Left colon (tissue), 2 donors: ENCODE measurements around the gene PIP5K1A. TPM values are rescaled to one million over a fixed set of nuclear protein-coding genes. Genes with fewer than 3 reads are reported as not detected.
"Not testable (repeated sequence)": the region's sequence is repeated elsewhere in the genome, so short reads cannot be mapped to it uniquely, and the experiment has no call there.

ENCODE experiments used
- ATAC-seq: fragments of 200-7000 bp; cut with Tn5 transposase; one replicate; pipeline ENCODE4 v1.9.1; 2020; ENCODE audit warnings: mild to moderate bottlenecking, moderate library complexity
- DNase-seq, 2 donors: peaks; one replicate each; pipeline ENCODE4 v3.0.0-alpha.2; 2020
- intact Hi-C, 2 donors: fragments of 100-400 bp; cut with DNase I in 1 of 2; cut with micrococcal nuclease in 1 of 2; formaldehyde crosslinking; loops; one replicate each; pipeline versions ENCODE4 v1.11.2 to v1.14.0; 2022; cut with DNase I, micrococcal nuclease
- total RNA-seq, 2 donors: library from RNA; stranded (reverse); fragmentation: NEBNext Ultra II Directional; extraction: Animal tissue kit (Norgen Biotek cat#: 25700); gene quantifications; one replicate each; pipeline ENCODE4 v1.2.1, GENCODE V29; 2021
- donor health status: DM: no; HTN: no; CAD: no.
- donor health status: DM: yes; HTN: yes; CAD: no.

PIP5K1A gene
- total RNA-seq, 2 donors from 2014 or later, result 36.2 to 49.3 TPM

GRCh38 chr1:151238467-151238739, 40.1 kb downstream of the PIP5K1A start:
- intact Hi-C loops, result no loop called here
- DNase-seq (no peak), ATAC-seq (no peak)

- intact Hi-C loops, result no loop called here
- no peak for ATAC-seq
- DNase-seq, result no peak
Measured at GRCh38 chr1:151242442-151242841, 44.1 kb downstream of the PIP5K1A start.

GRCh38 chr1:151243683-151244216, 45.4 kb downstream of the PIP5K1A start:
- intact Hi-C loops, result no loop called here
- DNase-seq (no peak), ATAC-seq (no peak)

- DNase-seq (no peak), ATAC-seq (no peak)
- intact Hi-C loops, result no loop called here
Measured at GRCh38 chr1:151246786-151247185, 48.4 kb downstream of the PIP5K1A start.

GRCh38 chr1:151251656-151252470, 53.5 kb downstream of the PIP5K1A start:
- intact Hi-C loops, result loop anchor here in 1 of 2 donors (5.0 kb wide), 1 partner anchor 55 kb away; the partner anchor contains the start of gene PIP5K1A
- peak; percentile 44 to 83 for DNase-seq
- ATAC-seq, result peak; percentile 54

GRCh38 chr1:151254217-151255213, 56.2 kb downstream of the PIP5K1A start, which contains the start of gene PSMD4:
Gene PSMD4, plus strand, starts transcription at chr1:151254734. Its CDS starts 49 bp downstream, at chr1:151254783.
- ATAC-seq (peak; percentile 99), DNase-seq (peak; percentile 93 to 96)
- intact Hi-C loops, result loop anchor here in 1 of 2 donors (5.0 kb wide), 1 partner anchor 57 kb away; the partner anchor contains the start of gene PIP5K1A

- ATAC-seq, result no peak
- DNase-seq, result no peak
- intact Hi-C loops, result no loop called here
Measured at GRCh38 chr1:151255381-151255780, 57.0 kb downstream of the PIP5K1A start.

- ATAC-seq (no peak), DNase-seq (no peak)
- intact Hi-C loops, result no loop called here
Measured at GRCh38 chr1:151259351-151259750, 61.0 kb downstream of the PIP5K1A start.

- ATAC-seq, result peak; percentile 36
- intact Hi-C loops, result no loop called here
- DNase-seq, result no peak
Measured at GRCh38 chr1:151265446-151266236, 67.3 kb downstream of the PIP5K1A start.

GRCh38 chr1:151266315-151266714, 68.0 kb downstream of the PIP5K1A start:
- intact Hi-C loops, result no loop called here
- ATAC-seq (no peak), DNase-seq (no peak)

- intact Hi-C loops, result no loop called here
- ATAC-seq (no peak), DNase-seq (no peak)
Measured at GRCh38 chr1:151266821-151267220, 68.5 kb downstream of the PIP5K1A start.

GRCh38 chr1:151267760-151268159, 69.4 kb downstream of the PIP5K1A start:
- intact Hi-C loops, result no loop called here
- ATAC-seq (no peak), DNase-seq (no peak)

- ATAC-seq (no peak), DNase-seq (no peak)
- intact Hi-C loops, result no loop called here
Measured at GRCh38 chr1:151273924-151274466, 75.6 kb downstream of the PIP5K1A start.

- DNase-seq, ATAC-seq, intact Hi-C loops: not testable (repeated sequence)
Measured at GRCh38 chr1:151275341-151275740, 77.0 kb downstream of the PIP5K1A start.

GRCh38 chr1:151277249-151277648, 78.9 kb downstream of the PIP5K1A start:
- intact Hi-C loops, result no loop called here
- ATAC-seq, result no peak
- no peak for DNase-seq

GRCh38 chr1:151281225-151281968, 83.0 kb downstream of the PIP5K1A start:
- DNase-seq, result peak; percentile 96 to 97
- ATAC-seq, result peak; percentile 74
- intact Hi-C loops, result no loop called here
